Natural killer cell (primary cell): ENCODE data around the gene BNC2. TPM values are rescaled to one million over a fixed set of nuclear protein-coding genes. Genes with fewer than 3 reads are reported as not detected.

Source experiments
- ATAC-seq, 3 donors: fragments of 150-1000 bp in 2 of 3; fragments of 200-7000 bp in 1 of 3; cut with Tn5 transposase; 1 replicate in 1 of 3; 2 replicates in 2 of 3; pipeline ENCODE4 v1.10.0; 2021; ENCODE audit warnings: mild to moderate bottlenecking in 2 of 3, moderate library complexity in 2 of 3
- DNase-seq, 2 donors: peaks; one replicate each; pipeline versions ENCODE4 v3.0.0 to v3.0.0-alpha.2; 2013 to 2021; ENCODE audit warnings: mixed read lengths in 1 of 2
- H3K27ac ChIP-seq: one replicate; pipeline ENCODE4 v1.5.1; 2013; ENCODE audit warnings: mild to moderate bottlenecking, low read length
- H3K27me3 ChIP-seq: one replicate; pipeline ENCODE4 v1.6.1; 2013; ENCODE audit warnings: low read length; ENCODE audit not compliant: control insufficient read depth, insufficient read depth
- H3K36me3 ChIP-seq: one replicate; pipeline ENCODE4 v1.6.1; 2013; ENCODE audit warnings: low read length; ENCODE audit not compliant: control insufficient read depth, insufficient read depth
- H3K4me1 ChIP-seq: one replicate; pipeline ENCODE4 v1.6.1; 2013; ENCODE audit warnings: low read length; ENCODE audit not compliant: control insufficient read depth, insufficient read depth
- H3K4me3 ChIP-seq: one replicate; pipeline ENCODE4 v1.5.1; 2013; ENCODE audit warnings: low read length
- H3K9me3 ChIP-seq: one replicate; pipeline ENCODE4 v1.6.1; 2013; ENCODE audit warnings: low read length; ENCODE audit not compliant: control insufficient read depth, insufficient read depth
- H3K27ac Mint-ChIP-seq, 2 donors: one replicate each; pipeline ENCODE4 v1.8.0; 2022; ENCODE audit warnings: mild to moderate bottlenecking in 2 of 2, mixed read lengths in 2 of 2, moderate library complexity in 1 of 2
- H3K27me3 Mint-ChIP-seq, 2 donors: one replicate each; pipeline ENCODE4 v1.8.0; 2022; ENCODE audit warnings: low read depth in 2 of 2, mixed read lengths in 2 of 2
- H3K36me3 Mint-ChIP-seq: one replicate; pipeline ENCODE4 v1.8.0; 2022; ENCODE audit warnings: mixed read lengths
- H3K4me1 Mint-ChIP-seq, 2 donors: one replicate each; pipeline ENCODE4 v1.8.0; 2022; ENCODE audit warnings: mixed read lengths in 2 of 2
- H3K4me3 Mint-ChIP-seq: one replicate; pipeline ENCODE4 v1.8.0; 2022; ENCODE audit warnings: mild to moderate bottlenecking, moderate library complexity, mixed read lengths
- H3K9me3 Mint-ChIP-seq, 2 donors: one replicate each; pipeline ENCODE4 v1.8.0; 2022; ENCODE audit warnings: mixed read lengths in 2 of 2
- CTCF ChIP-seq: fragments of 200-600 bp; IDR thresholded peaks from one replicate; pipeline ENCODE4 v1.8.0; 2022; ENCODE audit warnings: antibody characterized with exemption
- WGBS: methylation state at CpG from one replicate; pipeline ENCODE4 v1.1.7; 2013; ENCODE audit warnings: missing lambda C conversion rate; ENCODE audit not compliant: insufficient coverage; 5-methylcytosine and 5-hydroxymethylcytosine counted together
- intact Hi-C: fragments of 100-400 bp; cut with micrococcal nuclease; formaldehyde crosslinking; loops from one replicate; pipeline ENCODE4 v1.14.2; 2022
- total RNA-seq, 4 donors: library from RNA; stranded (reverse); fragments of 120-200 nt in 1 of 4; gene quantifications; one replicate each; pipeline versions ENCODE4 v1.2.3 to v1.2.4, GENCODE V29; 2013 to 2022

BNC2 gene
- total RNA-seq, 3 donors from 2014 or later (not counting 1 experiment from before 2014, with no cell fraction given): 36.9 to 84.2 (median 66.5) TPM

- Histone ChIP-seq H3K4me1 (no peaks in the 10 kb centered on the region), H3K27ac (no peak overlapping the region), H3K27me3 (no peaks in the 10 kb centered on the region), H3K36me3 (no peaks in the 10 kb centered on the region), H3K4me3 (no peak overlapping the region), H3K9me3 (no peaks in the 10 kb centered on the region)
- Mint-ChIP-seq H3K27me3 (no peaks in the 10 kb centered on the region), H3K36me3 (no peaks in the 10 kb centered on the region), H3K9me3 (no peaks in the 10 kb centered on the region), H3K4me1 (peaks cover 6 to 26% of the 10 kb centered on the region in 2 donors), H3K27ac (no peak overlapping the region), H3K4me3 (no peak overlapping the region)
- DNase-seq: no peak
- ATAC-seq: no peak
- no peak for TF ChIP-seq CTCF
- WGBS: 86% methylated on average over 2 of the region's 2 CpGs
- intact Hi-C loops: no loop called here
Observed at GRCh38 chr9:16505199-16505598, 365.3 kb downstream of the BNC2 start.

- Mint-ChIP-seq H3K4me3 (no peak overlapping the region), H3K4me1 (peaks cover 5 to 10% of the 10 kb centered on the region in 2 donors), H3K27me3 (no peaks in the 10 kb centered on the region), H3K9me3 (no peaks in the 10 kb centered on the region), H3K36me3 (no peaks in the 10 kb centered on the region), H3K27ac (no peak overlapping the region)
- Histone ChIP-seq H3K4me3 (no peak overlapping the region), H3K9me3 (no peaks in the 10 kb centered on the region), H3K27ac (no peak overlapping the region), H3K36me3 (no peaks in the 10 kb centered on the region), H3K27me3 (no peaks in the 10 kb centered on the region), H3K4me1 (no peaks in the 10 kb centered on the region)
- intact Hi-C loops: no loop called here
- TF ChIP-seq CTCF: no peak
- WGBS: 90% methylated on average over 2 of the region's 2 CpGs
- ATAC-seq (no peak), DNase-seq (no peak)
Observed at GRCh38 chr9:16501726-16502125, 368.7 kb downstream of the BNC2 start.

GRCh38 chr9:16501141-16501540, 369.3 kb downstream of the BNC2 start:
- intact Hi-C loops: no loop called here
- no peak for TF ChIP-seq CTCF
- Histone ChIP-seq H3K4me3 (no peak overlapping the region), H3K4me1 (no peaks in the 10 kb centered on the region), H3K36me3 (no peaks in the 10 kb centered on the region), H3K27ac (no peak overlapping the region), H3K9me3 (no peaks in the 10 kb centered on the region), H3K27me3 (no peaks in the 10 kb centered on the region)
- no CpG with 5 or more reads among the region's 2 CpGs for WGBS
- Mint-ChIP-seq H3K27me3 (no peaks in the 10 kb centered on the region), H3K4me3 (no peak overlapping the region), H3K27ac (no peak overlapping the region), H3K36me3 (no peaks in the 10 kb centered on the region), H3K9me3 (no peaks in the 10 kb centered on the region), H3K4me1 (peaks cover 5 to 10% of the 10 kb centered on the region in 2 donors)
- DNase-seq (no peak), ATAC-seq (no peak)

GRCh38 chr9:16500386-16500785, 370.1 kb downstream of the BNC2 start:
- Mint-ChIP-seq H3K4me3 (no peak overlapping the region), H3K4me1 (peaks cover 5 to 10% of the 10 kb centered on the region in 2 donors), H3K27ac (no peak overlapping the region), H3K9me3 (no peaks in the 10 kb centered on the region), H3K36me3 (no peaks in the 10 kb centered on the region), H3K27me3 (no peaks in the 10 kb centered on the region)
- Histone ChIP-seq H3K4me3 (no peak overlapping the region), H3K4me1 (no peaks in the 10 kb centered on the region), H3K27ac (no peak overlapping the region), H3K36me3 (no peaks in the 10 kb centered on the region), H3K9me3 (no peaks in the 10 kb centered on the region), H3K27me3 (no peaks in the 10 kb centered on the region)
- no peak for TF ChIP-seq CTCF
- DNase-seq (no peak), ATAC-seq (no peak)
- no CpG with 5 or more reads among the region's 2 CpGs for WGBS
- intact Hi-C loops: no loop called here
